SK-MEL-5 (cell line): Measurements from ENCODE around the gene NAA80. TPM values are rescaled to one million over a fixed set of nuclear protein-coding genes. Genes with fewer than 3 reads are reported as not detected.
A peak's percentile ranks its signal among the peaks of the same experiment; 100 is the strongest.
"Not testable (repeated sequence)": the region's sequence is repeated elsewhere in the genome, so short reads cannot be mapped to it uniquely, and the experiment has no call there.

Source experiments
- DNase-seq: peaks from one replicate; pipeline ENCODE4 v3.0.0-alpha.2; 2016; ENCODE audit warnings: low read depth, low spot score
- in situ Hi-C: cut with HindIII; loops from 2 replicates; pipeline ENCODE4 v1.10.0; 2016; ENCODE audit warnings: low sequenced_read_pairs, high pct_unique_total_duplicates, low pct_unique_long_range_greater_than_20kb
- total RNA-seq: library from RNA; depleted of rRNA; stranded (reverse); fragments of >200 nt; shearing (Covaris generic); gene quantifications from 2 replicates; pipeline ENCODE4 v1.2.3, GENCODE V29; 2014

The NAA80 gene
- total RNA-seq, 1 experiment from 2014 or later, result 4.6 TPM

DNA sequence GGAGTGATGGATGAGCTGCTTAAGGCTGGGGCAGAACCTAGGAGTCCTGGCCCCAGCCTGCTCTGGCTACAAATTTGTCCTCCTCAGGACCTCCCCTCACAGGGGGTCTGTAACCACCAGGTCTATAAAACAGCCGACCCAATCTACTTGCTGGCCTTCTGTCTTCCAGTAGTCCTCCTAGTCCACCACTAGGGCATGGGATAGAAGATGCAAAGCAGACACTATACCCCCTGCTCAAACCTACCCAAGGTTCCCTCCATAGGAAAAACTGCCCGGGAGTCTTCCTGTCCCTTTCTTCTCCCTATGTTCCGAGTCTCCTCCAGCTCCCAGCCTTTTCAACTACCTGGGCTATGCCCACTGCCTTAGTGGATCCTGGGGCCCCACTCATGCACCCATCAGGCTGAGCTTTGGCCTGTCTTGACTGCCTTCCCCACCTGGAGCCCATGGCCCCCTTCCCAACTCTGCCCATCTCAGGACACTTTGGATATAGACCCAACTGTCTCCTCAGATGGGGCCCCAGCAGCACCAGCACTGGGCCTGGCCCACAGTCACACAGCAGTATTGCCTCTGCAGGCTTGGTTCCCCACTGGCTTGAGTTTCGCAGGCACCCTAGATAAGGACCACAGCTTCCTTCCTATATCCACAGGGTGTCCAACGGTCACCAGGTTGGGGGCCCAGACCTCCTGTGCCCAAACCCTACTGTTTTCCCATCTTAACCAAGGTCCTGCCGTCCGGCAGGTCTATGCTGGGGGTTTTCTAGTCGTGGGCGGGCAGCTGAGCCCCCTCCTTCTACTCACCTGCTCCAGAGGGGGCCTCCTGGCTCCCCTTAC is 1.1 kb downstream of the NAA80 start:
- peak; percentile 26 for DNase-seq
- in situ Hi-C loops, result no loop called here

DNA sequence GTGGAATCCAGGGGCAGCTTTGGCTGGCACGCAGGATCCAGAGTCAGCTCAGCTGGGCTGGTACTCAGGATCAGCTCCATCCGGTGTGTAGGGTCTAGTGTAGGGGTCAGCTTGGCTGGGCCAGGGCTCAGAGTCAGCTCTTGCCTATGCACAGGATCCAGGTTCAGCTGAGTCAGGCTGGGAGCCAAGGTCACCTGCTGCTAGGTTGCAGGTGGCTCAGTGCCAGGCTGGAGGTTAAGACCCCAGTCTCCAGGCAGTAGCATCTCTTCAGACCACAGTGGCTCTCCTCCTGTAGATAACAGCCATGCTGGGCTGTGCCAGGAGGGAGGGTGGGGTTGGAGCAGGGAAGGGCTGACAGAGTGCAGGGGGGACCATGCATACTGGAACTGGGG is 1.8 kb downstream of the NAA80 start:
- in situ Hi-C loops, result no loop called here
- DNase-seq, result no peak

DNA sequence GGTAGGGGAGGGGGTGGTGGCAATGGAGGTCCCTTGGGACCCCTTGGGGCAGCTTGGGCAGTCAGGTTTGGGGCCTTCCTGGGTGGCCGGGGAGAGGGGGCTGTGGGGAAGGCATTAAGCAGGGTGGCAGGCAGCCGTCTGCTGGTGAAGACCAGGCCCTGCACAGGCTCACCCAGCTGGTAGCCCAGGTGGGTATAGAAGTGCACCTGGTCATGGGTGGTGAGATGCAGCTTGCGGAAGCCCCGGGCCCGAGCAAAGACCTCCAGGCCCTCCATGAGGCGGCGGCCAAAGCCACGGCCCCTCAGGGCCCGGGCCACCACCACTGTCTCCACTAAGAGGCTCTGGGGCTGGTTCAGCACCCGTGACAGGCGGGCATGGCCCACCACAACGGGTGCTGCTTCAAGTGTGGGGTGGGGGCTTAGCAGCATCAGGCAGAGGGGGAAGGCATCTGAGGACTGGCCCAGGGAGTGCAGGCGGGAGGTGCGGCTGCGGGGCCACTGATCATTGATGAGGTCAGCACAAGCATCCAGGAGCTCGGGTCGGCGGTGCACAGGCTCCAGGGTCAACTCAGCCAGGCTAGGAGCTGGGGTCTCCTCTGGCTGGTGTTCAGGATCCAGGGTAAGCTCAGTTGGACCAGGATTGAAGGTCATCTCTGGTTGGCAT is 2.4 kb downstream of the NAA80 start:
- DNase-seq, result no peak
- in situ Hi-C loops, result no loop called here

DNA sequence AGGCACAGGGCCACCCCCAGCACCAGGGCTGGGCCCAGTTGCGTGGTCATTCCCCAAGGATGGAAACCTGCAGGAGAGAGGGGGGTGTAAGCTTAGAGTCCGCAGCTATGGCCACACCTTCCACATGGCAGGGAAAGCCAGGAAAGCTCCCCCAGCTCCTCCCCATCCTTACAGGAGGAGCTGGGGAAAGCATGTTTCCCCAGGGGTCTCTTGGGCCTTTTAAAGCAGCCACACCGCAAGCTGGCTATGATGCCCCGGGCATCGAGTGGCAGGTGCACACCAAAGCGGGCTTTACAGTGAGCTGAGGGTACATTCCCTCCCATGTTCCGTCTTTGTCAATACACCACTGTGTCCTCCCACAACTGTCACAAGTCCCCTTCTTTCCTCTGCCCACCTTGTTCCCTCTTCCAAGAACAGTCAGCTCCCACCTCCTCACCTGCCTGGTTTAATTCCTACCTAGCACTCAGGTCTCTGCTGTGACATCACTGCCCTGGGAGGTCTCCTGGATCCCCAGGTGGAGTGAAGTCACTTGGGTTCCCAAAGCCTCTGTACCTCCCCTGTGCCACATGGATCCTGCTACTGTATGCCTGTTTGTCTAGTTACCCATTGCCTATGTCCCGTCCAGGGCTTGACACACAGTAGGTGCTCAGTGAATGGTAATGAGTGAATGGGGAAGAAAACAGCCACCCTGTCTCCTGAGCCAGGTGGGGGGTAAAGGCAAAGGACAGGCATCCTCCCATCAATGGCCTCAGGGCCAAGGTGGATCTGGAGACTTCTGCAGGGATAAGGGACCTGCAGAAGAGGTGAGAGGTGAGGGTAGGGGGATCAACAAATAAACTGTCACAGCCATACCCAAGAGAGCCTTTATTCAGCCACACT is 3.4 kb downstream of the NAA80 start:
- in situ Hi-C loops, result no loop called here
- DNase-seq, result no peak

DNA sequence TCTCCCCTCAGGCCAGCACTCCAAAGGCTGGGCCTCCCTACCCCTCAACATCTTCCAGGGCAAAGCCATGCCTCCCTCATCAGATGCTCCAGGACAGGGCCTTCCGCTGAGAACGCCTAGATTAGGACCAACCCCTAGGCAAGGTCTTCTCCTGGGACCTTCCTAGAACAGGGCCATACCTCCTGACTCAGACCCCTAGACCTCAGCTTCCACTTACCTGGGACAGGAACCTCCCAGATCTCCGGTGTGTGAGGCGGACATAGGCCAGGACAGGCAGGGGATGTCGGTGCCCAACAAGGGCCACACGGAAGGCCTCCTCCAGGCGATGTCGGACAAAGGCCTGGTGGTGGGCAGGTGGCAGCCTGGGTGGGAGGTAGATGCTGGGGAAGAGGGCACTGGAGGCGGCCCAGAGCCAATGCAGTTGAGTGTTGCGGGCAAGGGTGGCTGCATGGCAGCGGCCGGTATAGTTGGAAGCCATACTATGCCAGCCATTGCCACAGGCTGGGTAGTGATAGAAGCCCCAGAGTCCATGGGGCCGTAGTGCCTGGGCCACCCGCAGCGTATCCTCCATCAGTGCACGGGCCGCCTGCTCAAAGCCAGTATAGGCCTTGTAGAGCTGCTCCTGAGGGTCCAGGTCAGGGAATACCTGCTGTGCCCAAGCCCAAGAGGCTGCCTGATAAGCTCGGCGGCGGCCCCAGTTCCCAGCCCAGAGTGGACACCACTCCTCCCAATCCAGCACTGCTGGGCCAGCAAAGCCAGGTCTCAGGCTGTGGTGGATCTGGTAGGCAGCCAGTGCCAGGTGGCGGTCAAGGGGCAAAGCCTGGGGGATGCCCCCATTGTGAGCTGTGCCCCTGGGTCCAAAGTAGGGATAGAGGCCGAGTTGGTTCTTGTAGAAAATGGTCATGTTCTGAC is 4.5 kb downstream of the NAA80 start:
- DNase-seq, result no peak
- in situ Hi-C loops, result no loop called here

DNA sequence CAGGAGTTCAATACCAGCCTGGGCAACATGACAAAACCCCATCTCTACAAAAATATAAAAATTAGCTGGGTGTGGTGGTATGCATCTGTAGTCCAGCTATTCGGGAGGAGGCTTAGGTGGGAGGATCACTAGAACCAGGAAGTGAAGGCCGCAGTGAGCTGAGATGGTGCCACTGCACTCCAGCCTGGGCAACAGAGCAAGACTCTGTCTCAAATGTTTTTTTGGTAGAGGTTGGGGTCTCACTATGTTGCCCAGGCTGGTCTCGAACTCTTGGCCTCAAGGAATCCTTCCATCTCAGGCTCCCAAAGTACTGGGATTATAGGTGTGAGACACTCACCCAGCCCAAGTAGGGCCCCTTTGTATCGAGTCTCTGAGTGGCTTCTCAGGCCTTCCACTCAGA is 5.1 kb downstream of the NAA80 start:
- DNase-seq, result no peak
- in situ Hi-C loops, result no loop called here

DNA sequence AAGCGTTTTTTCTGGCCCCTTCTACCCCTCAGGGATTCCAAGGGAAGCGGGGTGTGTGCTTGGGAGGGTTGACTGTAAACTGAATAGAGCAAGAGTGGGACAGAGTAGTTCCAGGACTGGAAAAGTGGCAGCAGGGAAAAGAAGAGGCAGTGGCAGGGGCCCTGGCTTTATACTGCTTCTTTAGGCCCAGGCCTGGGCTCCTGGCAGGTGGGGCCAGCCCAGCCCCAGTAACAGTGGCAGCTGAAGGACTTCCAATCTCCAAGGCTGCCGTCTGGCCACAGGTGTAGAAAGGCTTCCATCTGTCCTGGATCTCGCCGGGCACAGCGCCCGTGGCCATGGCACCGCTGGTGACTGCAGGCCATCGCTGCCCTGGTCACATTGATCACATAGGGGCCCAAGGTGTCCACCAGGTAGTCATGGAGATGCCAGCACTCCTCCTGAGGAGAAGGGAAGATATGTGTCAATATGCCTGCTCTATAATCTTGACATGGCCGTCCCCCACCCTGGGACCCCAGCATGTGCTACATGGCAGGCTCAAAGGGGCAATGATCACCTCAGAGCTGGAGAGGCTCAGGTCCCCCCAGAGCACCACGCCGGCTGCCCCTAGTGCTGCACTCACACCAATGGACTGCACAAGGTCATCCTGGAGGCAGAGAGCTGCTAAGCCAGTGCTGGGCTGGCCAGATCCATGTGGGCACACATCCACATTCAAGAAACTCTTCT is 6.0 kb downstream of the NAA80 start:
- no peak for DNase-seq
- in situ Hi-C loops, result no loop called here

DNA sequence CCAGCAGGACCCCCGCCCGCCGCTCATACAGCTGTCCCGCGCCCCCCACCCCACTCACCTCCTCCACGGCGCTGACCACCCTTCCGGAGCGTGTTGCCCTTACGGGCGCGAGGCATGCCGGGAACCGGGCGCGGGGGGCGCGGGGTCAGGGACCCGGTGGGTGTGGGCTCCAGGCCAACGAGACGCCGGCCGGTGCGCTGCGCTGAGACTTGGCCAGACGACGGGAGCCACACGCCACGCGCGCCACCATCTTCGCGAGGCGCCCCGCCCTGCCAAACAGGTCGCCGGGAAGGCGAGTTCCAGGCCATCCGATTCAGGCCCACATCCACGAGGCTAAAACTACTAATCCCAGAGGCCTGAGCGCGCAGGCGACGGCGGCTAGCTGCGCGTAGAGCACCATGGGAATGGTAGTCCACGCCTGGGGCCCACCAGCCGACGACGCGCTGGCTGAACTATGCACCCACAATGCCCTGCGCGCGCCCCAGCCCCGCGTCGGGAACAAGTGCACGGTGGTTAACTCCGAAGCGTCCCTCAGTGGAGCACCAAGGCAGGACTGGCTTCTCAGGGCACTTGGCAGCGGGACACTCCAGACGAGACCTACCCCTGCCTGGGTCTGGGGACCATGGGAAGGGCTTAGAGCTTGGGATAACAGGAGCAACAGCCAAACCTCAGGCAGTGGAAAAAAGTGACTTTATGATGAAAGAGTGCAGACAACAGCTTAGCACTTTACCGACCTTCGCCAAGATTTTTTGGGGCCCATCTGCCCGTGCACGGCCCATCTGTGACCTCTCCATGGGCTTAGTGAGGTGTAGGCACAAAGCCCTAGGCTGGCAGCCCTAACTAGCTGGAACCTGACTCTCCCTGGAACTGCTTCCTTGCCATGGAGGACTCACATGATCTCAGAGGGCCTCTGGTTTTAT is 6.8 kb downstream of the NAA80 start, which contains the start of gene IFRD2:
TSS of gene IFRD2 (minus strand) at position 271 of the 920 bp plus-strand sequence. CDS start at position 116, 155 bp downstream.
- in situ Hi-C loops, result no loop called here
- DNase-seq, result peak; percentile 98

DNA sequence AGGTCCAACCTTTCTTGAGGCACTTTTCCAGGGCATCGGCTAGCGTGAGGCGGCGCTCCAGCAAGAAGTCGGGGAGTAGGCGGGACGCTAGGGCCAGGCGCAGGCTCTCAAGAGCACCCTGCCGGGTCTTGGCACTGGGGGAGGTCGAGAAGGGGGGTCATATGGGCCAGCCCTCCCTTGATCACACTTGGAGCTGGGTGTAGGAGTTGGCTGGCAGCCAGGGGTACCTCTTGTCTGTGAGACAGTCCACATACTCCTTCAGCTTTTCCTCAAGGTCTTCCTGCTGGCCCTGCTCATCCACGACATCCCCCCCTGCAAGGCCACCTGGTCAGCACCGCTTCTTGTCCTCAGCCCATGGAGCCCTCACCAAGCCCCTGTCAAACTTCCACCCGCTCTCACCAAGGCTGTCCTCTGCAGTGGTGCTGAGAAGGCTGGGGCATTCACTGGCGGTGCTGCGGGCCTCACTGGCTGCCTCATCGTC is 9.0 kb downstream of the NAA80 start:
- in situ Hi-C loops, result no loop called here
- DNase-seq, result no peak

DNA sequence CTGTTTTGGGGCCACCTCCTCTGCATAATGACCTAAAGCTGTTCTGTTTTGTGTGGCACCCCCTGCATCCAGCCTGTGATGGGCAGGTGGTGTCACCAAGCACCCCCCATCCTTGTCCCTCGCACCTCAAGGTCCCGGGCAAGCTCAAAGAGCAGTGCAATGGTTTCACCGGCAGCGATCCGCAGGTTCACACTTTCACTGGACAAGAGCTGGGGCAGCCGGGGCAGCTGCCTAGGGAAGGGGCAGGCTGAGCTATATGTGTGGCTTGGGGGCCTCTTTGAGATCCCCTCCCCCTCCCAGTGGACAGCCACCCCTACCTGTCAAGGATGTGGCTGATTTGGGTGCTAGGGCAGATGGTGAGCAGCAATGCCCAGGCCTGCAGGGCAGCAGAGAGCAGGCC is 10.1 kb downstream of the NAA80 start:
- in situ Hi-C loops, result no loop called here
- no peak for DNase-seq

DNA sequence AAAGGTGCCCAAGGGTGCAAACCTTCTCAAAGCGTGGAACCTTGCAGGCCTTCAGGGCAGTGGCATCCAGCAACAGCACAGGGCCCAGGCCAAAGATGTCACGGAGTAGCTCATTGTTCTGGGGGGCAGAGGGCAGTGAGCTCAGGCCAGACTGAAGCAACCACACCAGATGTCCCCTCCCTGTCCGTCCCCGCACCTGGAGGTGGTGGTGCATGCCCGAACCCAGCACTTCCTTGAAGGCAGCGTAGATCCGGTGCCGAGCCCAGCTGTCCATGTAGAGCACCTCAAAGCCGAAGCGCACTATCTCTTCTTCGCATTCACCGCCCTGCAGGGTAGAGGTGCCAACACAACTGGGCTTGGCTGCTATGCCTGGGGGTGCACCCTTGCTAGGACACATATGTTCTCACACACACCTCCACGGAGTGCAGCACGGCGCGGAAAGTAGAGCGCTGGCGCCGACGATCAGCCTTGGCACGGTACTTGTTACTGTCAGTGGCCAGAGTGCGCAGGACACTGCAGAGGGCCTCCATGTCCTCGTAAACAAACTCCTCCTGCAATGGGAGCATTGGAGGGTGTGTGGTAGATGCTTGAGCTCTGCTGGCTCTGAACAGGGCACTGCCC is 10.7 kb downstream of the NAA80 start:
- no peak for DNase-seq
- in situ Hi-C loops, result no loop called here

DNA sequence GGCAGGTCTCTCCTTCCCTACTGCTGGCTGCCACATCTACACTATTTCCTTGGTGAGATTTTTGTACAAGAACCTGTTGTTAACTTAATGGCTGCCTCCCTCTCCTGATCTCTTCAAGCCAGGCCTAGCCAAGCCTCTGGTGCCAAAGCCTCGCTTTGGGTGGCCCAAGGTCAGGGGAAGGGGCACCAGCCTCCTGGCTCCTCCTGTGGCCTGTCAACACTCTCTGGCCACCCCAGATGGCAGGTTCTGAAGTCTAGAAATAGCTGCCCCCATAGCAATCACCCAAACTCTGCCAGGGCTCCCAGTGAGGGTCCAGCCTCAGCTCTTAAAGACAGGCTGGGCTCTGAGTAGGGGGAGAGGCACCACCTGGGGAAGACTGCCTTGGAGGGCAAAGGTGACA is 11.9 kb downstream of the NAA80 start:
- in situ Hi-C loops, result no loop called here
- DNase-seq, result no peak

DNA sequence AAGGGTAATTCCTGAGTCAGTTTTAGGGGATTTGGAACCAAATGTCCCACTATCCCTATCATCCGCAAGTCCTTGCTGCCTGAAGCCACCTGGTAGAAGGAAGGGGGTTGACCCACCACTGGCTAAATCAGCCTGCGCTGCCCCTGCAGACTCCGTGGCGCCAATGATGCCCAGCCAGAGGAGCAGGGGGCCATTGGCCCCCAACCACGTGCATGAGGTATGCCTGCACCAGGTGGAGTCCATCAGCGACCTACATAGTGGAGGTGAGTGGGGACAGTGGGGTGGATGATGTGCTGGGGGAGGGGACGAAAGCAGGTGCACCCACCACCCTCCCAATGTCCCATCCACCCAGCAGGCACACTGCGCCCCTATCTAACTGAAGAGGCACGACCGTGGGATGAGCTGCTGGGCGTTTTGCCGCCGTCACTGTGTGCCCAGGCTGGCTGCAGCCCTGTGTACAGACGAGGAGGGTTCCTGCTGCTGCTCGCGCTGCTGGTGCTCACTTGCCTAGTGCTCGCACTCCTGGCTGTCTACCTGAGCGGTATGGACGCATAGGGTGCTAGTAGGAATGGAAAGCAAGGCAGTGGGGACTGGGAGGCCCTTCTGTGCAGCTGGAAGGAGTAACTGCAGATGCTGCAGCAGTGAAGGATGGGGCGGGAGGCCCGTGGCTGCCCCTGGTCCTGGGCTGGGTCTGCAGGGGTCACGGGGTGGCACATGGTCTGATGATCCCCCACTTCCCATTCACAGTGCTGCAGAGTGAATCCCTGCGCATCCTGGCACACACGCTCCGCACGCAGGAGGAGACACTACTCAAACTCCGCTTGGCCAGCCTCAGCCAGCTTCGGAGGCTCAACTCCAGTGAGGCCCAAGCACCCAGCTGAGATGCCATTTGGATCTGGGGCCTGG is 12.6 kb downstream of the NAA80 start:
- in situ Hi-C loops, result no loop called here
- DNase-seq, result no peak

DNA sequence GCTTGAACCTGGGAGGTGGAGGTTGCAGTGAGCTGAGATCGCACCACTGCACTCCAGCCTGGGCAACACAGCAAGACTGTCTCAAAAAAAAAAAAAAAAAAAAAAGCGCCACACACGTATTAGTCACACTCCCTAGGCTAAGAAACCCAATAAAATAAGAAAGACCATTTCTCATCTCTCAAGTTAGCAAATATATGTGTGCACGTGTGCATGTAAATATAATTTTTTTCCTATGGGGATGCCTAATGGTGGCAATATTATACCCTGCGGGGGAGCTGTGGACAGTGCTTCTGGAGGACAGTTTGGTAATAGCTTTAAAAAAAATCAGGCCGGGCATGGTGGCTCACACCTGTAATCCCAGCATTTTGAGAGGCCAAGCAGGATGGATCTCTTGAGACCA is 15.1 kb downstream of the NAA80 start:
- in situ Hi-C loops, DNase-seq: not testable (repeated sequence)
